Activated naive CD8-positive, alpha-beta T cell treated with anti-CD3 and anti-CD28 coated beads, Interleukin-2, amount 50 U/mL, for 24 hours (primary cell): ENCODE results near the gene KRTAP4-9.
"Not testable (repeated sequence)": the region's sequence is repeated elsewhere in the genome, so short reads cannot be mapped to it uniquely, and the experiment has no call there.

ENCODE experiments used
- ATAC-seq: fragments of 150-1000 bp; cut with Tn5 transposase; one replicate; pipeline ENCODE4 v1.10.0; 2021
- DNase-seq: peaks from one replicate; pipeline ENCODE4 v3.0.0; 2021
- H3K27ac Mint-ChIP-seq: one replicate; pipeline ENCODE4 v1.8.0; 2021; ENCODE audit warnings: mild to moderate bottlenecking, mixed read lengths
- H3K27me3 Mint-ChIP-seq: one replicate; pipeline ENCODE4 v1.8.0; 2021; ENCODE audit warnings: mixed read lengths
- H3K36me3 Mint-ChIP-seq: one replicate; pipeline ENCODE4 v1.8.0; 2021; ENCODE audit warnings: low read depth, mixed read lengths
- H3K4me1 Mint-ChIP-seq: one replicate; pipeline ENCODE4 v1.8.0; 2021; ENCODE audit warnings: mixed read lengths
- H3K4me3 Mint-ChIP-seq: one replicate; pipeline ENCODE4 v1.8.0; 2021; ENCODE audit warnings: mild to moderate bottlenecking, moderate library complexity, mixed read lengths
- H3K9me3 Mint-ChIP-seq: one replicate; pipeline ENCODE4 v1.8.0; 2021; ENCODE audit warnings: mixed read lengths

The KRTAP4-9 gene

GRCh38 chr17:41133880-41134735 is 28.9 kb downstream of the KRTAP4-9 start:
- Mint-ChIP-seq H3K4me1 (peaks cover 23% of the 10 kb centered on the region), H3K27me3 (no peaks in the 10 kb centered on the region), H3K4me3 (no peak overlapping the region), H3K36me3 (peaks cover 1% of the 10 kb centered on the region), H3K9me3 (peaks cover 9% of the 10 kb centered on the region), H3K27ac (no peak overlapping the region)
- ATAC-seq (no peak), DNase-seq (no peak)

GRCh38 chr17:41139865-41140264 is 34.7 kb downstream of the KRTAP4-9 start:
- H3K9me3 Mint-ChIP-seq = peaks cover 38% of the 10 kb centered on the region

GRCh38 chr17:41140360-41141131 is 35.4 kb downstream of the KRTAP4-9 start, which contains the start of gene KRTAP4-6:
Gene KRTAP4-6 (minus strand): TSS chr17:41140544. CDS start chr17:41140487, 57 bp downstream.
- H3K27ac Mint-ChIP-seq = no peak within 1 kb of the TSS

More at GRCh38 chr17:41139865-41140264, 34.7 kb downstream of the KRTAP4-9 start:
- not testable (repeated sequence) for H3K4me1 Mint-ChIP-seq, H3K4me3 Mint-ChIP-seq, ATAC-seq, H3K27me3 Mint-ChIP-seq, DNase-seq, H3K27ac Mint-ChIP-seq
- H3K36me3 Mint-ChIP-seq = peaks cover 14% of the 10 kb centered on the region

GRCh38 chr17:41141361-41141760 is 36.2 kb downstream of the KRTAP4-9 start:
- DNase-seq (no peak), ATAC-seq (no peak)
- peaks cover 2% of the 10 kb centered on the region for H3K27me3 Mint-ChIP-seq
- H3K36me3 Mint-ChIP-seq = peaks cover 14% of the 10 kb centered on the region
- no peak overlapping the region for H3K27ac Mint-ChIP-seq
- no peaks in the 10 kb centered on the region for H3K4me1 Mint-ChIP-seq
- H3K4me3 Mint-ChIP-seq = no peak overlapping the region
- H3K9me3 Mint-ChIP-seq = peaks cover 38% of the 10 kb centered on the region

More at GRCh38 chr17:41140360-41141131, 35.4 kb downstream of the KRTAP4-9 start, which contains the start of gene KRTAP4-6:
- Mint-ChIP-seq H3K36me3 (peaks cover 14% of the 10 kb centered on the region), H3K4me1 (no peaks in the 10 kb centered on the region), H3K9me3 (peaks cover 38% of the 10 kb centered on the region), H3K27me3 (peaks cover 2% of the 10 kb centered on the region), H3K4me3 (no peak within 1 kb of the TSS)
- ATAC-seq (no peak), DNase-seq (no peak)

GRCh38 chr17:41144846-41145245 is 39.7 kb downstream of the KRTAP4-9 start:
- no peak overlapping the region for H3K27ac Mint-ChIP-seq
- H3K36me3 Mint-ChIP-seq = peaks cover 10% of the 10 kb centered on the region
- no peak overlapping the region for H3K4me3 Mint-ChIP-seq
- H3K9me3 Mint-ChIP-seq = peaks cover 25% of the 10 kb centered on the region
- H3K4me1 Mint-ChIP-seq = peaks cover 1% of the 10 kb centered on the region
- no peaks in the 10 kb centered on the region for H3K27me3 Mint-ChIP-seq
- DNase-seq (no peak), ATAC-seq (no peak)

GRCh38 chr17:41145261-41145660 is 40.1 kb downstream of the KRTAP4-9 start:
- Mint-ChIP-seq H3K9me3 (peaks cover 25% of the 10 kb centered on the region), H3K27ac (no peak overlapping the region), H3K36me3 (peaks cover 10% of the 10 kb centered on the region), H3K4me3 (no peak overlapping the region), H3K4me1 (peaks cover 1% of the 10 kb centered on the region), H3K27me3 (no peaks in the 10 kb centered on the region)
- ATAC-seq (no peak), DNase-seq (no peak)

GRCh38 chr17:41147531-41148204 is 42.5 kb downstream of the KRTAP4-9 start:
- ATAC-seq = no peak
- Mint-ChIP-seq H3K36me3 (peaks cover 6% of the 10 kb centered on the region), H3K9me3 (peaks cover 13% of the 10 kb centered on the region), H3K4me3 (no peak overlapping the region), H3K27me3 (no peaks in the 10 kb centered on the region), H3K27ac (no peak overlapping the region), H3K4me1 (peaks cover 1% of the 10 kb centered on the region)
- no peak for DNase-seq

- DNase-seq, H3K36me3 Mint-ChIP-seq, H3K27ac Mint-ChIP-seq, H3K4me1 Mint-ChIP-seq, ATAC-seq, H3K4me3 Mint-ChIP-seq, H3K27me3 Mint-ChIP-seq, H3K9me3 Mint-ChIP-seq: not testable (repeated sequence)
Observed at GRCh38 chr17:41148971-41149651, 43.9 kb downstream of the KRTAP4-9 start.

- ATAC-seq = no peak
- Mint-ChIP-seq H3K27ac (no peak within 1 kb of the TSS), H3K4me1 (peaks cover 1% of the 10 kb centered on the region), H3K4me3 (no peak within 1 kb of the TSS), H3K9me3 (no peaks in the 10 kb centered on the region), H3K36me3 (no peaks in the 10 kb centered on the region), H3K27me3 (no peaks in the 10 kb centered on the region)
- DNase-seq = no peak
Observed at GRCh38 chr17:41149652-41149985, 44.4 kb downstream of the KRTAP4-9 start, which contains the start of gene KRTAP4-5. Gene KRTAP4-5 (minus strand): TSS chr17:41149825. CDS start chr17:41149767, 58 bp downstream.

GRCh38 chr17:41150026-41150425 is 44.8 kb downstream of the KRTAP4-9 start:
- Mint-ChIP-seq H3K27ac (no peak overlapping the region), H3K9me3 (no peaks in the 10 kb centered on the region), H3K4me3 (no peak overlapping the region), H3K36me3 (no peaks in the 10 kb centered on the region), H3K27me3 (no peaks in the 10 kb centered on the region), H3K4me1 (peaks cover 1% of the 10 kb centered on the region)
- DNase-seq (no peak), ATAC-seq (no peak)

- no peak for DNase-seq
- H3K9me3 Mint-ChIP-seq = no peaks in the 10 kb centered on the region
- peaks cover 1% of the 10 kb centered on the region for H3K4me1 Mint-ChIP-seq
- H3K27me3 Mint-ChIP-seq = no peaks in the 10 kb centered on the region
- no peaks in the 10 kb centered on the region for H3K36me3 Mint-ChIP-seq
- no peak for ATAC-seq
- no peak overlapping the region for H3K27ac Mint-ChIP-seq
- H3K4me3 Mint-ChIP-seq = no peak overlapping the region
Observed at GRCh38 chr17:41151525-41151924, 46.3 kb downstream of the KRTAP4-9 start.

GRCh38 chr17:41153856-41154255 is 48.7 kb downstream of the KRTAP4-9 start:
- Mint-ChIP-seq H3K27me3 (no peaks in the 10 kb centered on the region), H3K27ac (no peak overlapping the region), H3K4me1 (no peaks in the 10 kb centered on the region), H3K4me3 (no peak overlapping the region), H3K36me3 (no peaks in the 10 kb centered on the region), H3K9me3 (no peaks in the 10 kb centered on the region)
- ATAC-seq (no peak), DNase-seq (no peak)
